Trophoblast cell (in vitro differentiated cells and primary cell): ENCODE data around the gene NIPBL.
A peak's percentile ranks its signal among the peaks of the same experiment; 100 is the strongest.
"Not testable (repeated sequence)": the region's sequence is repeated elsewhere in the genome, so short reads cannot be mapped to it uniquely, and the experiment has no call there.

Source experiments
- DNase-seq, 2 donors: peaks; one replicate each; pipeline ENCODE4 v3.0.0-alpha.2; 2016
- H2AFZ ChIP-seq: 2 replicates; pipeline ENCODE4 v1.6.1; 2013; ENCODE audit warnings: low read length, moderate library complexity, mild to moderate bottlenecking; ENCODE audit not compliant: insufficient read depth, poor library complexity
- H2AK5ac ChIP-seq: 2 replicates; pipeline ENCODE4 v1.6.1; 2013; ENCODE audit warnings: mild to moderate bottlenecking, low read length
- H2BK120ac ChIP-seq: 2 replicates; pipeline ENCODE4 v1.6.1; 2013; ENCODE audit warnings: low read length, mild to moderate bottlenecking, moderate library complexity; ENCODE audit not compliant: insufficient read depth, poor library complexity
- H2BK12ac ChIP-seq: 2 replicates; pipeline ENCODE4 v1.6.1; 2013; ENCODE audit warnings: mild to moderate bottlenecking, low read length, moderate library complexity
- H2BK5ac ChIP-seq: 2 replicates; pipeline ENCODE4 v1.6.1; 2013; ENCODE audit warnings: low read length, low read depth, moderate library complexity, mild to moderate bottlenecking; ENCODE audit not compliant: poor library complexity
- H3K14ac ChIP-seq: 2 replicates; pipeline ENCODE4 v1.6.1; 2013; ENCODE audit warnings: mild to moderate bottlenecking, low read length
- H3K18ac ChIP-seq: 2 replicates; pipeline ENCODE4 v1.6.1; 2013; ENCODE audit warnings: mild to moderate bottlenecking, low read length
- H3K23ac ChIP-seq: 2 replicates; pipeline ENCODE4 v1.6.1; 2013; ENCODE audit warnings: low read length
- H3K27ac ChIP-seq: 2 replicates; pipeline ENCODE4 v1.5.1; 2013; ENCODE audit warnings: low read depth, mild to moderate bottlenecking, inconsistent platforms, low read length, moderate library complexity
- H3K27me3 ChIP-seq: 2 replicates; pipeline ENCODE4 v1.6.1; 2013; ENCODE audit warnings: inconsistent platforms, mild to moderate bottlenecking, low read length, moderate library complexity; ENCODE audit not compliant: insufficient read depth
- H3K36me3 ChIP-seq, 2 experiments: 1 replicate in 1 of 2; 2 replicates in 1 of 2; pipeline ENCODE4 v1.6.1; 2013; ENCODE audit warnings: low read length in 2 of 2, mild to moderate bottlenecking in 2 of 2, moderate library complexity in 1 of 2; ENCODE audit not compliant: insufficient read depth in 2 of 2, control insufficient read depth in 1 of 2
- H3K4ac ChIP-seq: 2 replicates; pipeline ENCODE4 v1.6.1; 2013; ENCODE audit warnings: low read depth, mild to moderate bottlenecking, low read length, moderate library complexity
- H3K4me1 ChIP-seq, 2 experiments: 1 replicate in 1 of 2; 2 replicates in 1 of 2; pipeline ENCODE4 v1.6.1; 2013; ENCODE audit warnings: low read length in 2 of 2, mild to moderate bottlenecking in 2 of 2, moderate library complexity in 1 of 2; ENCODE audit not compliant: insufficient read depth in 2 of 2, control insufficient read depth in 1 of 2
- H3K4me2 ChIP-seq: 2 replicates; pipeline ENCODE4 v1.6.1; 2013; ENCODE audit warnings: inconsistent platforms, mild to moderate bottlenecking, low read length, moderate library complexity
- H3K4me3 ChIP-seq: 2 replicates; pipeline ENCODE4 v1.5.1; 2013; ENCODE audit warnings: mild to moderate bottlenecking, low read depth, low read length, inconsistent platforms
- H3K79me1 ChIP-seq: one replicate; pipeline ENCODE4 v1.6.1; 2013; ENCODE audit warnings: low read length
- H3K79me2 ChIP-seq: 2 replicates; pipeline ENCODE4 v1.6.1; 2013; ENCODE audit warnings: low read length, mild to moderate bottlenecking; ENCODE audit not compliant: control insufficient read depth, insufficient read depth, poor library complexity
- H3K9ac ChIP-seq: 2 replicates; pipeline ENCODE4 v1.6.1; 2013; ENCODE audit warnings: mild to moderate bottlenecking, low read length
- H3K9me3 ChIP-seq: 2 replicates; pipeline ENCODE4 v1.6.1; 2013; ENCODE audit warnings: low read depth, mild to moderate bottlenecking, control low read depth, inconsistent platforms, low read length; ENCODE audit not compliant: insufficient read depth
- H4K12ac ChIP-seq: 2 replicates; pipeline ENCODE4 v1.6.1; 2013; ENCODE audit warnings: low read depth, mild to moderate bottlenecking, low read length, moderate library complexity
- H4K8ac ChIP-seq: 2 replicates; pipeline ENCODE4 v1.6.1; 2013; ENCODE audit warnings: low read depth, mild to moderate bottlenecking, low read length, moderate library complexity
- H4K91ac ChIP-seq: one replicate; pipeline ENCODE4 v1.6.1; 2013; ENCODE audit warnings: low read depth, mild to moderate bottlenecking, low read length, moderate library complexity
- WGBS: extraction: QIAGEN DNeasy Blood & Tissue Kit; methylation state at CpG from one replicate; pipeline ENCODE4 v1.1.7; 2013; ENCODE audit warnings: missing lambda C conversion rate; ENCODE audit not compliant: insufficient read length, insufficient coverage; ENCODE audit errors: extremely low coverage; 5-methylcytosine and 5-hydroxymethylcytosine counted together

NIPBL gene

GRCh38 chr5:36899860-36900259 is 23.3 kb downstream of the NIPBL start:
- H2AK5ac ChIP-seq = no peak overlapping the region
- H2AFZ ChIP-seq = no peak overlapping the region
- H3K36me3 ChIP-seq = no peaks in the 10 kb centered on the region
- no peak overlapping the region for H2BK12ac ChIP-seq
- no peak overlapping the region for H3K4me2 ChIP-seq
- H3K14ac ChIP-seq = no peak overlapping the region
- no peaks in the 10 kb centered on the region for H3K9me3 ChIP-seq
- no peaks in the 10 kb centered on the region for H3K27me3 ChIP-seq
- H3K79me2 ChIP-seq = no peaks in the 10 kb centered on the region
- H4K8ac ChIP-seq = no peak overlapping the region
- no CpG with 5 or more reads among the region's 1 CpG for WGBS
- no peak overlapping the region for H3K4ac ChIP-seq
- H3K23ac ChIP-seq = no peak overlapping the region
- DNase-seq = no peak
- H3K9ac ChIP-seq = no peak overlapping the region
- no peak overlapping the region for H4K12ac ChIP-seq
- no peaks in the 10 kb centered on the region for H3K79me1 ChIP-seq
- H2BK120ac ChIP-seq = no peak overlapping the region
- no peak overlapping the region for H3K18ac ChIP-seq
- no peaks in the 10 kb centered on the region for H3K4me1 ChIP-seq
- H3K4me3 ChIP-seq = no peak overlapping the region
- H3K27ac ChIP-seq = no peak overlapping the region
- H4K91ac ChIP-seq = no peak overlapping the region
- H2BK5ac ChIP-seq = no peak overlapping the region

- H3K36me3 ChIP-seq = no peaks in the 10 kb centered on the region
- no peak overlapping the region for H3K4me2 ChIP-seq
- no peak for DNase-seq
- H4K91ac ChIP-seq = no peak overlapping the region
- no peak overlapping the region for H3K18ac ChIP-seq
- H2BK12ac ChIP-seq = no peak overlapping the region
- H2BK120ac ChIP-seq = no peak overlapping the region
- no peak overlapping the region for H4K12ac ChIP-seq
- H4K8ac ChIP-seq = no peak overlapping the region
- H3K27me3 ChIP-seq = no peaks in the 10 kb centered on the region
- H3K4ac ChIP-seq = no peak overlapping the region
- H2AFZ ChIP-seq = no peak overlapping the region
- H3K9me3 ChIP-seq = no peaks in the 10 kb centered on the region
- WGBS = no CpG with 5 or more reads among the region's 2 CpGs
- no peaks in the 10 kb centered on the region for H3K79me1 ChIP-seq
- H2BK5ac ChIP-seq = no peak overlapping the region
- H3K23ac ChIP-seq = no peak overlapping the region
- no peak overlapping the region for H2AK5ac ChIP-seq
- no peak overlapping the region for H3K4me3 ChIP-seq
- H3K14ac ChIP-seq = no peak overlapping the region
- H3K79me2 ChIP-seq = no peaks in the 10 kb centered on the region
- no peak overlapping the region for H3K9ac ChIP-seq
- no peak overlapping the region for H3K27ac ChIP-seq
- no peaks in the 10 kb centered on the region for H3K4me1 ChIP-seq
Observed at GRCh38 chr5:36900283-36900682, 23.7 kb downstream of the NIPBL start.

DNA sequence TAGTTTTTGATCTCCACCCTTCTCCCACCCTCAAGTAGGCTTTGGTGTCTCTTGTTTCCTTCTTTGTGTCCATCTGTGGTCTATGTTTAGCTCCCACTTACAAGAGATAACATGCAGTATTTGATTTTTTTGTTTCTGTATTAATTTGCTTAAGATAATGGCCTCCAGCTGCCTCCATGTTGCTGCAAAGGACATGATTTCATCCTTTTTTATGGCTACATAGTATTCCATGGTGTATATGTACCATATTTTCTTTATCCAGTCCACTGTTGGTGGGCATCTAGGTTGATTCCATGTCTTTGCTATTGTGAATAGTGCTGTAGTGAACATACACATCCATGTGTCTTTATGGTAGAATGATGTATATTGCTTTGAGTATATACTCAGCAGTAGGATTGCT is 24.5 kb downstream of the NIPBL start:
- H3K18ac ChIP-seq, H3K36me3 ChIP-seq, H2BK120ac ChIP-seq, DNase-seq, H4K12ac ChIP-seq, H2AK5ac ChIP-seq, H3K9me3 ChIP-seq, H3K27me3 ChIP-seq, H4K8ac ChIP-seq, H2AFZ ChIP-seq, H2BK12ac ChIP-seq, H3K27ac ChIP-seq, H3K79me1 ChIP-seq, H3K79me2 ChIP-seq, H3K4me3 ChIP-seq, H3K9ac ChIP-seq, H3K4me2 ChIP-seq, H2BK5ac ChIP-seq, H3K4me1 ChIP-seq, H3K14ac ChIP-seq, H3K23ac ChIP-seq, H4K91ac ChIP-seq: not testable (repeated sequence)
- peak overlapping the region; percentile 91 for H3K4ac ChIP-seq

GRCh38 chr5:36901856-36902255 is 25.3 kb downstream of the NIPBL start:
- H4K8ac ChIP-seq = no peak overlapping the region
- no CpG with 5 or more reads among the region's 3 CpGs for WGBS

More at GRCh38 chr5:36901856-36902255, 25.3 kb downstream of the NIPBL start:
- Histone ChIP-seq H3K9ac (no peak overlapping the region), H4K91ac (no peak overlapping the region), H3K4ac (no peak overlapping the region), H3K4me2 (no peak overlapping the region), H3K4me3 (no peak overlapping the region), H3K14ac (no peak overlapping the region), H3K9me3 (no peaks in the 10 kb centered on the region), H3K27ac (no peak overlapping the region), H3K23ac (no peak overlapping the region), H3K79me1 (no peaks in the 10 kb centered on the region), H3K27me3 (no peaks in the 10 kb centered on the region), H2BK120ac (no peak overlapping the region), H2BK5ac (no peak overlapping the region), H3K18ac (no peak overlapping the region), H4K12ac (no peak overlapping the region), H2AK5ac (no peak overlapping the region), H2BK12ac (no peak overlapping the region), H3K4me1 (no peaks in the 10 kb centered on the region), H2AFZ (no peak overlapping the region), H3K79me2 (no peaks in the 10 kb centered on the region), H3K36me3 (no peaks in the 10 kb centered on the region)
- no peak for DNase-seq
